ENCODE results near the gene TIGD3.

TIGD3 gene

GRCh38 chr11:65310215-65310614 is 44.3 kb upstream of the TIGD3 start:
- ChIA-PET CTCF (interaction anchor here (0.6 kb wide), 1 partner anchor 18 kb away, joined by 3 read pairs; no protein-coding TSS in a partner anchor), POLR2A (interaction anchor here (1.8 to 1.9 kb wide), 2 partner anchors 23 to 48 kb away, joined by 4 to 11 read pairs; partner anchors contain the start of genes DPF2 and POLA2)
- no peak for DNase-seq (ENCODE audit: extremely low spot score)
- no peak for TF ChIP-seq FOXM1 (IDR thresholded peaks at IDR 0.05; ENCODE audit: borderline replicate concordance)
- no peak for TF ChIP-seq ELF4 (IDR thresholded peaks at IDR 0.05)
- TF ChIP-seq SP1 (IDR thresholded peaks at IDR 0.05): no peak
- TF ChIP-seq PKNOX1 (IDR thresholded peaks at IDR 0.05): no peak
- TF ChIP-seq L3MBTL2 (conservative IDR thresholded peaks at IDR 0.05): no peak
- TF ChIP-seq ARNT (IDR thresholded peaks at IDR 0.05): no peak

DNA sequence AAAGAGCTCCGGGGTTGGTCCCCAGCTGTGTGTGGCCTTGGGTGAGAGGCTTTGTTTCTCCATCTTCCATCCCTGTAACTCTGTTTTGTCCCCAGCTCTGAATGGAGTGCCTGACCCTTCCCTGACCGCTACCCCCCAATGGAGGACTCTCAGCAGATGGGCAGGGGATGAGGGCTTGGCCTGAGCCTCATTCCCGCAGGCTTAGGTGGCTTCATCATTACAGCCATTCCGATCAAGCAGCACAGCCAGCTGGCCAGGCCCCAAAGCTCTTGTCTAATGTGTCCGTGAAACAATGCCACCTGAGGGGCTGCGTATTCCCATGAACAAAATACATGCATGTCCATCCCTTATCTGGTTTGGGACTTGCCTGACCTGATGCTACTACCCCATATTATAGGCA is 43.8 kb upstream of the TIGD3 start:
- DNase-seq (ENCODE audit: extremely low spot score): no peak
- TF ChIP-seq PKNOX1 (IDR thresholded peaks at IDR 0.05) (no peak), FOXA1 (IDR thresholded peaks at IDR 0.05) (no peak), ARNT (IDR thresholded peaks at IDR 0.05) (no peak), SUZ12 (IDR thresholded peaks at IDR 0.05) (no peak), ELF4 (IDR thresholded peaks at IDR 0.05) (no peak), LEF1 (IDR thresholded peaks at IDR 0.05; ENCODE audit: borderline replicate concordance) (no peak), CTBP1 (IDR thresholded peaks at IDR 0.05; ENCODE audit: borderline replicate concordance) (no peak), TARDBP (IDR thresholded peaks at IDR 0.05) (no peak), HDGF (IDR thresholded peaks at IDR 0.05; ENCODE audit: borderline replicate concordance) (no peak), NFRKB (IDR thresholded peaks at IDR 0.05) (no peak), FOXK2 (IDR thresholded peaks at IDR 0.05) (no peak)
- ChIA-PET POLR2A (interaction anchor here (1.0 to 1.9 kb wide), 3 partner anchors 23 to 199 kb away, joined by 3 to 11 read pairs (median 4); partner anchors contain the start of genes DPF2, POLA2 and TM7SF2), CTCF (interaction anchor here (0.6 kb wide), 2 partner anchors 18 to 355 kb away, joined by 3 to 8 read pairs; no protein-coding TSS in a partner anchor)

DNA sequence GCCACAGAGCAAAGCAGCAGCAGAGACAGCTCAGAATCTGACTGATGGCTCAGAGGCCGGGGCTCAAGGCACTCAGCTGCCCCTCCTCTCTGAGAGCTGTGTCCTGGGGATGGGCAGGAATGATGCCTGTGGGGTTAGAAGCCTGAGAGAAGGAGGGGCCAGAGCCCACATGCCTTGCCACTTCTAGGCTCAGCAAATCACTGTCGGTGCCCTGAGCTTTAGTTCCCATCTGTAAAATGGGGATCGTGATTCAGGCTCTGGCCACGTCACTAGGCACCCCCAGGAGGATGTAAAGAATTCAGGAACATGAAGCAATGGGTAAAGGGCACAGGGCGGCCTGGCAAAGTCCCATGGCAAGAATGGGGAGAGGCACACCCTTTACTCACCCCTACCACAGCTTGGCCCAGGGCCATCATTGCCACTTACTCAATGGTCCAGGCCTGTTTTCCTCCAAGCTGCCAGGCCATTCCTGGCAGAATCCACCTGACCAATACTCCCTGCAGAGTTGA is 43.3 kb upstream of the TIGD3 start:
- ChIA-PET CTCF (interaction anchor here (0.6 kb wide), 1 partner anchor 356 kb away, joined by 8 read pairs; no protein-coding TSS in a partner anchor), POLR2A (interaction anchor here (1.0 to 1.9 kb wide), 3 partner anchors 22 to 199 kb away, joined by 3 to 11 read pairs (median 4); partner anchors contain the start of genes DPF2, POLA2 and TM7SF2)
- TF ChIP-seq FOXA1 (IDR thresholded peaks at IDR 0.05): no peak
- no peak for TF ChIP-seq TARDBP (IDR thresholded peaks at IDR 0.05)
- TF ChIP-seq ARNT (IDR thresholded peaks at IDR 0.05): no peak
- no peak for TF ChIP-seq BHLHE40 (IDR thresholded peaks at IDR 0.05; ENCODE audit: borderline replicate concordance)
- no peak for TF ChIP-seq CTBP1 (IDR thresholded peaks at IDR 0.05; ENCODE audit: borderline replicate concordance)
- TF ChIP-seq FOXK2 (IDR thresholded peaks at IDR 0.05): no peak
- TF ChIP-seq L3MBTL2 (conservative IDR thresholded peaks at IDR 0.05): no peak
- DNase-seq (ENCODE audit: extremely low spot score): no peak

DNA sequence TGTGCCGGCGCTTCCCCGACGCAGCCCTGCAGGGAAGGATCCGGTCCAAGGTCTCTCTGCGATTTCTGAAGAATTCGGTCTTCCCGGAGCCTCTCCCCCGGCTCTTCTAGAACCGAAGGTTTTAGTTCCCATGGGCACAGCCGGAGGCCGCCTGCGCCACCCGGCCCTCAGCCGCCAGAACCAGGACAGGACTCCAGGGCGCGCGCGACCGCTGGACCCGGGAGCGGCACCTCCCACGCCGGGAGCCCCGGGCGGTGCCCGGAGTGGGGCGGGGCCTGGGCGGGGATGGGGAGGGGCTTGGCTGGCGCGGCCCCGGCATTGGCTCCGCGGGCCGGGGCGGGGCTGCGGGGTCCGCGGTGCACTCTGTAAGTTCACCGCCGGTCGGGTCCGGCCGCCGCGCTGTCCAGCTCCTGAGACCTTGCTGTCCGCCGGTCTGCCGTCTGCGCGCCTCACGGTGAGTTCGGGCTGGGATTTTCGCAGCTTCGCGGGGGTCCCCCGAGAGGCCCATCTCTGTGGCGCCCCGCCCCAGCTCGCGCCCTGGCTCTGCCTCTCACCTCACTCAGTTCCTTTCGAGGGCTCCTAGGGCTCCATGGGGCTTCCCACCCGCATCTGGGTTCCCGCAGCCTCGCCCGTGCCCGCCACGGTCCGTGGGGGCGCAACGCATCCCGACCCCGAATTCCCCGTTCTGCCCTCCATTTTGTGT is 39.9 kb upstream of the TIGD3 start, which contains the start of gene CDC42EP2:
TSS of gene CDC42EP2 (plus strand) at position 366 of the 703 bp plus-strand sequence. CDS start 6,033 bp downstream, outside the sequence.
- ChIA-PET POLR2A (interaction anchor here (0.6 to 4.3 kb wide), 9 partner anchors 10 to 53 kb away, joined by 3 to 32 read pairs (median 6); partner anchors contain the start of genes DPF2 and POLA2), CTCF (interaction anchor here (0.6 to 3.8 kb wide), 22 partner anchors 9 to 512 kb away, joined by 3 to 60 read pairs (median 4); partner anchors contain the start of genes DPF2, MAP4K2 and POLA2)
- no peak for TF ChIP-seq L3MBTL2 (conservative IDR thresholded peaks at IDR 0.05)
- DNase-seq (ENCODE audit: extremely low spot score): peak; percentile 89

DNA sequence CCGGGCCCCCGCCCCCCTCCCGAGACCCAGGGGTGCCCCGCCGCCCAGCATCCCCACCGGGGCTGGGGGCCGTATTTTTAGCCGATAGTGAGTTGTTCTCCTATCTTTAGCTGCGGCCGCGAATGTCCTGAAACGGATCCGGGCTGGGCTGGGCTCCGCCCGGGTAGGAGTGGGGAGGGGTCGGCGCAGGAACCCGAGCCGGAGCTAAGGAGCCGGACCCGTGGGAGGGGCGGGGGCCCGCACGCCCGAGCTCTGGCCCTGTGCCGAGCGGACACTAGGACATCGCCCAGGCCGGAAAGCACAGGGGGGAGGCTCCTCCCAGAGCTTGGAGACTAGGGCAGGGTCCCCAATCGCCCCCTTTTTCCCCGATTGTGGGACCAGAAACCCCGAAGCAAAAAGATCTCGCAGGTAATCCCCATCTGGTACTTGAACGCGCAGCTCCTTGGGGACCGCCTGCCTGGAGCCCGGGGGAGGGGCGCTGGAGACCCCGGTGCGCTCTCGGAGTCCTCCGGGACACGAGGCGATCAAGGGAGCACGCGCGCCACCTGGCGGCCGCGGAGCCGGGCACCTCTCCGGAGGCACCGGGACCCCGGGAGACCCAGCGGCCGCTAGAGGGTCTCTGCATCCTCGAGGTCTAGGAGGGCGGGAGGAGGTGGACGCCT is 39.2 kb upstream of the TIGD3 start:
- DNase-seq (ENCODE audit: extremely low spot score): peak; percentile 84
- TF ChIP-seq NFRKB (IDR thresholded peaks at IDR 0.05): no peak
- peak; percentile 81 for TF ChIP-seq L3MBTL2 (conservative IDR thresholded peaks at IDR 0.05)
- no peak for TF ChIP-seq FOXA1 (IDR thresholded peaks at IDR 0.05)
- TF ChIP-seq CTBP1 (IDR thresholded peaks at IDR 0.05; ENCODE audit: borderline replicate concordance): 0 out of 2 replicates have a peak, but pooled peaks have one; percentile 25
- ChIA-PET CTCF (interaction anchor here (0.6 to 3.8 kb wide), 23 partner anchors 9 to 512 kb away, joined by 3 to 60 read pairs (median 4); partner anchors contain the start of genes DPF2, MAP4K2 and POLA2), POLR2A (interaction anchor here (0.6 to 4.3 kb wide), 10 partner anchors 10 to 220 kb away, joined by 3 to 32 read pairs (median 5); partner anchors contain the start of genes DPF2 and POLA2)

DNA sequence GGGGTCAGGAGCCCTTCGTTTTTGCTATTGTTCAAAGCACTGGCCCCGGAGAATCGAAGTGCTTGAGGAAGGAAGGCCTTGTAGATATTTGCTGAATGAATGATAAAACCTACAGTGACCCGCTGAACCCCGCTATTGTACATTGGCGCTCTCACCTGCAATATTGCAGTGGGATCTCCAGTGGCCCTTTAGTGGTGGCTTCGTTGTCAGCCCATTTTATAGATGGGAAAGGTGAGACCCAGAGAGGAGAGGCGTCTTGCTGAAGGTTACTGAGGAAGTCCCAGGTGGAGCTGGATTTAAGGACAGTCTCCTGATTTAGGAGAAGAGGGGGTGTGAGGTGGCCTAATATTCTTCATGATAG is 38.7 kb upstream of the TIGD3 start:
- ChIA-PET CTCF (interaction anchor here (0.7 to 3.8 kb wide), 12 partner anchors 13 to 246 kb away, joined by 3 to 60 read pairs (median 6); partner anchors contain the start of gene DPF2), POLR2A (interaction anchor here (0.6 to 4.3 kb wide), 8 partner anchors 14 to 221 kb away, joined by 3 to 32 read pairs (median 6); partner anchors contain the start of genes DPF2 and POLA2)
- TF ChIP-seq L3MBTL2 (conservative IDR thresholded peaks at IDR 0.05) (no peak), TARDBP (IDR thresholded peaks at IDR 0.05) (no peak), CTBP1 (IDR thresholded peaks at IDR 0.05; ENCODE audit: borderline replicate concordance) (no peak), HDGF (IDR thresholded peaks at IDR 0.05; ENCODE audit: borderline replicate concordance) (no peak), ARNT (IDR thresholded peaks at IDR 0.05) (no peak), FOXK2 (IDR thresholded peaks at IDR 0.05) (no peak), LEF1 (IDR thresholded peaks at IDR 0.05; ENCODE audit: borderline replicate concordance) (no peak), SUZ12 (IDR thresholded peaks at IDR 0.05) (no peak), PKNOX1 (IDR thresholded peaks at IDR 0.05) (no peak)
- DNase-seq (ENCODE audit: extremely low spot score): no peak
